PC-3 (cell line): ENCODE measurements around the gene TARP.

Experiments
- CTCF ChIP-seq: fragments of 300-600 bp; sonication (generic); conservative IDR thresholded peaks from 2 replicates; pipeline ENCODE4 v1.5.1; 2017; ENCODE audit warnings: antibody characterized with exemption, low read depth, mild to moderate bottlenecking, low read length
- EZH2 ChIP-seq: fragments of 300-600 bp; sonication (generic); IDR thresholded peaks from one replicate; pipeline ENCODE4 v1.6.1; 2017; ENCODE audit warnings: antibody characterized with exemption, mild to moderate bottlenecking, low read length; ENCODE audit not compliant: unreplicated experiment
- EZH2phosphoT487 ChIP-seq: fragments of 300-600 bp; sonication (generic); IDR thresholded peaks from 2 replicates; pipeline ENCODE4 v1.6.1; 2018; ENCODE audit warnings: mild to moderate bottlenecking, antibody characterized with exemption, low read length, borderline replicate concordance

GRCh38 chr7:38217672-38218071 lies 55.8 kb downstream of the TARP start:
- TF ChIP-seq CTCF = no peak
- no peak for TF ChIP-seq EZH2phosphoT487
- no peak for TF ChIP-seq EZH2
